Neural cell (in vitro differentiated cells): ENCODE data around the gene TMEM143. TPM values are rescaled to one million over a fixed set of nuclear protein-coding genes. Genes with fewer than 3 reads are reported as not detected.

Experiments
- H2AFZ ChIP-seq: fragments of 200-600, 300-800 bp; sonication (generic), shearing (Covaris generic); 2 replicates; pipeline ENCODE4 v1.6.0; 2014; ENCODE audit warnings: low read depth, mild to moderate bottlenecking, antibody characterized with exemption, low read length, moderate library complexity
- H3F3A ChIP-seq: fragments of 200-600 bp; shearing (Covaris generic); 2 replicates; pipeline ENCODE4 v1.6.1; 2016; ENCODE audit warnings: mild to moderate bottlenecking, moderate library complexity, mixed read lengths, antibody characterized with exemption, low read length; ENCODE audit not compliant: insufficient read depth, poor library complexity, severe bottlenecking
- H3K27ac ChIP-seq: fragments of 200-600, 300-800 bp; sonication (generic), shearing (Covaris generic); 2 replicates; pipeline ENCODE4 v1.5.1; 2014; ENCODE audit warnings: mild to moderate bottlenecking, low read length, moderate library complexity
- H3K27me3 ChIP-seq: fragments of 300-800, 200-600 bp; sonication (generic), shearing (Covaris generic); 2 replicates; pipeline ENCODE4 v1.6.0; 2014; ENCODE audit warnings: mild to moderate bottlenecking, low read depth, low read length, moderate library complexity; ENCODE audit not compliant: insufficient read depth
- H3K36me3 ChIP-seq: fragments of 300-800, 200-600 bp; sonication (generic), shearing (Covaris generic); 2 replicates; pipeline ENCODE4 v1.5.1; 2014; ENCODE audit warnings: mild to moderate bottlenecking, antibody characterized with exemption, low read length, moderate library complexity; ENCODE audit not compliant: insufficient read depth
- H3K4me2 ChIP-seq: fragments of 300-800, 200-600 bp; sonication (generic), shearing (Covaris generic); 2 replicates; pipeline ENCODE4 v1.6.0; 2014; ENCODE audit warnings: mild to moderate bottlenecking, low read length
- H3K4me3 ChIP-seq: fragments of 300-800, 200-600 bp; sonication (generic), shearing (Covaris generic); 2 replicates; pipeline ENCODE4 v1.5.1; 2014; ENCODE audit warnings: mild to moderate bottlenecking, low read length, moderate library complexity
- H3K79me2 ChIP-seq: fragments of 200-600 bp; shearing (Covaris generic); replicated peaks from 2 replicates; pipeline ENCODE4 v1.6.0; 2014; ENCODE audit warnings: mild to moderate bottlenecking, low read length, moderate library complexity; ENCODE audit not compliant: insufficient read depth
- H3K9ac ChIP-seq: fragments of 300-800, 200-600 bp; sonication (generic), shearing (Covaris generic); 2 replicates; pipeline ENCODE4 v1.6.1; 2016; ENCODE audit warnings: mild to moderate bottlenecking, low read length, mixed read lengths
- H3K9me2 ChIP-seq: fragments of 200-600 bp; shearing (Covaris generic); 2 replicates; pipeline ENCODE4 v1.6.1; 2016; ENCODE audit warnings: mild to moderate bottlenecking, low read length, mixed read lengths; ENCODE audit not compliant: insufficient read depth
- H3K9me3 ChIP-seq: fragments of 200-600, 300-800 bp; sonication (generic), shearing (Covaris generic); 2 replicates; pipeline ENCODE4 v1.6.1; 2016; ENCODE audit warnings: mild to moderate bottlenecking, mixed run types, low read length, moderate library complexity, mixed read lengths
- H4K20me1 ChIP-seq: fragments of 200-600 bp; shearing (Covaris generic); 2 replicates; pipeline ENCODE4 v1.6.1; 2016; ENCODE audit warnings: mild to moderate bottlenecking, mixed run types; ENCODE audit not compliant: insufficient read depth
- EP300 ChIP-seq: fragments of 450-650 bp; conservative IDR thresholded peaks from 2 replicates; pipeline ENCODE4 v1.6.1; 2014; ENCODE audit warnings: antibody characterized with exemption, mild to moderate bottlenecking, moderate library complexity; ENCODE audit not compliant: poor library complexity, severe bottlenecking
- EZH2 ChIP-seq: fragments of 200-600, 300-800 bp; shearing (Covaris generic), sonication (generic); IDR thresholded peaks from 2 replicates; pipeline ENCODE4 v1.6.1; 2014; ENCODE audit warnings: antibody characterized with exemption, low read length, borderline replicate concordance, mild to moderate bottlenecking; ENCODE audit not compliant: insufficient read depth, poor library complexity, severe bottlenecking
- MXI1 ChIP-seq: fragments of 450-650 bp; conservative IDR thresholded peaks from 2 replicates; pipeline ENCODE4 v1.6.1; 2014; ENCODE audit warnings: antibody characterized with exemption, mild to moderate bottlenecking; ENCODE audit not compliant: poor library complexity, severe bottlenecking
- POLR2AphosphoS5 ChIP-seq: IDR thresholded peaks from 2 replicates; pipeline ENCODE4 v1.6.1; 2012
- RAD21 ChIP-seq: fragments of 450-650 bp; conservative IDR thresholded peaks from 2 replicates; pipeline ENCODE4 v1.6.1; 2014; ENCODE audit warnings: antibody characterized with exemption, mild to moderate bottlenecking, moderate library complexity
- SMC3 ChIP-seq: fragments of 450-650 bp; conservative IDR thresholded peaks from 2 replicates; pipeline ENCODE4 v1.6.1; 2014; ENCODE audit warnings: antibody characterized with exemption, mild to moderate bottlenecking, moderate library complexity; ENCODE audit not compliant: poor library complexity
- TAF1 ChIP-seq: IDR thresholded peaks from 2 replicates; pipeline ENCODE4 v1.6.1; 2012; ENCODE audit warnings: low read depth
- polyA plus RNA-seq: library from polyadenylated mRNA; depleted of rRNA; stranded (reverse); fragments of >200 nt; gene quantifications from 2 replicates; pipeline ENCODE4 v1.2.3, GENCODE V29; 2014
- TF ChIP-seq, protein P1 (sequence below): fragments of 450-650 bp; IDR thresholded peaks from 2 replicates; pipeline ENCODE4 v1.5.1; 2014; ENCODE audit warnings: antibody characterized with exemption, mild to moderate bottlenecking, moderate library complexity; ENCODE audit not compliant: poor library complexity, severe bottlenecking
- TF ChIP-seq, protein P2 (sequence below): IDR thresholded peaks from 2 replicates; pipeline ENCODE4 v1.6.1; 2012; ENCODE audit warnings: borderline replicate concordance

The TMEM143 gene
- polyA plus RNA-seq, 1 donor from 2014 or later = 4.2 TPM

DNA sequence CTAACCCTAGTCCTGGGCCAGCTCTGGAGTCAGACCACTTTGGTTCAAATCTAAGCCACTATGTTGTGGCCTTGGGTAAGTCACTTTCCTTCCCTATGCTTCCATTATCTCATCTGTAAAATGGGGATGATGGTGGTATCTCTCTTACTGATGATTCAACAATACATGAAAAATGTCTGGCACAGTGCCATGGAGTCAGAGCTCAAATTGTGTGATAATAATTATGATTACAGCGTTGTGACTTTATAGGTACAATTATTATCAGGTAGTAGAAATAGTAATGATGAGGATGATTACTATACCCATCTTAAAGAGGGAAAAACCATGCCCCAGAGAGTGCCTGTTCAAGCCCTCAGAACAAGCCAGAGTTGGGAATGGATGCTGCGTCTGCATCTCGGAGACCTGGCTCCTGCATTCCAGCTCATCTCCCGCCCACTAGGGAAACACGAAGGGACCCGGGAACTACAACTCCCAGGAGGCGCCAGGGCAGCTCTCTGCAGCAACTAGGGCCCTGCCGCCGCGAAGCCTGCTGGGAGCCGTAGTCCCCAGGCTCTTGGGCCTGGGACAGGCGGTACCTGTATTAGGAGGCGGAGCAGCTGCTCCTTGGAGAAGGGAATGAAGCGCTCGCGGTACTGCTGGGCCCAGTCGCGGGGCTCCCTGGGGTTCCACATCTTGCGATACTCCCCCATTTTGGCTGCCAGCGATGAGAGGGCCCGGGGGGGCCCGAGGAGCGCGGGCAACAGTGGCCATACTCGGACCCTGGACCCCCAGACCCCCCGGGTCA, 832 bp downstream of the TMEM143 start:
- Histone ChIP-seq H3K27ac (peak overlapping the region; percentile 92), H3K9me2 (no peaks in the 10 kb centered on the region), H3F3A (no peaks in the 10 kb centered on the region), H3K9me3 (no peaks in the 10 kb centered on the region), H3K9ac (peak overlapping the region; percentile 87), H2AFZ (peak overlapping the region; percentile 85), H3K4me2 (peak overlapping the region; percentile 96), H3K27me3 (no peaks in the 10 kb centered on the region), H3K79me2 (no peaks in the 10 kb centered on the region), H3K36me3 (no peaks in the 10 kb centered on the region), H3K4me3 (peak overlapping the region; percentile 73), H4K20me1 (no peaks in the 10 kb centered on the region)
- TF ChIP-seq TAF1 (no peak), SMC3 (peak; percentile 8), MXI1 (peak; percentile 37), POLR2AphosphoS5 (peak; percentile 15)
- TF ChIP-seq, protein P1, sequence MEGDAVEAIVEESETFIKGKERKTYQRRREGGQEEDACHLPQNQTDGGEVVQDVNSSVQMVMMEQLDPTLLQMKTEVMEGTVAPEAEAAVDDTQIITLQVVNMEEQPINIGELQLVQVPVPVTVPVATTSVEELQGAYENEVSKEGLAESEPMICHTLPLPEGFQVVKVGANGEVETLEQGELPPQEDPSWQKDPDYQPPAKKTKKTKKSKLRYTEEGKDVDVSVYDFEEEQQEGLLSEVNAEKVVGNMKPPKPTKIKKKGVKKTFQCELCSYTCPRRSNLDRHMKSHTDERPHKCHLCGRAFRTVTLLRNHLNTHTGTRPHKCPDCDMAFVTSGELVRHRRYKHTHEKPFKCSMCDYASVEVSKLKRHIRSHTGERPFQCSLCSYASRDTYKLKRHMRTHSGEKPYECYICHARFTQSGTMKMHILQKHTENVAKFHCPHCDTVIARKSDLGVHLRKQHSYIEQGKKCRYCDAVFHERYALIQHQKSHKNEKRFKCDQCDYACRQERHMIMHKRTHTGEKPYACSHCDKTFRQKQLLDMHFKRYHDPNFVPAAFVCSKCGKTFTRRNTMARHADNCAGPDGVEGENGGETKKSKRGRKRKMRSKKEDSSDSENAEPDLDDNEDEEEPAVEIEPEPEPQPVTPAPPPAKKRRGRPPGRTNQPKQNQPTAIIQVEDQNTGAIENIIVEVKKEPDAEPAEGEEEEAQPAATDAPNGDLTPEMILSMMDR = peak; percentile 41

DNA sequence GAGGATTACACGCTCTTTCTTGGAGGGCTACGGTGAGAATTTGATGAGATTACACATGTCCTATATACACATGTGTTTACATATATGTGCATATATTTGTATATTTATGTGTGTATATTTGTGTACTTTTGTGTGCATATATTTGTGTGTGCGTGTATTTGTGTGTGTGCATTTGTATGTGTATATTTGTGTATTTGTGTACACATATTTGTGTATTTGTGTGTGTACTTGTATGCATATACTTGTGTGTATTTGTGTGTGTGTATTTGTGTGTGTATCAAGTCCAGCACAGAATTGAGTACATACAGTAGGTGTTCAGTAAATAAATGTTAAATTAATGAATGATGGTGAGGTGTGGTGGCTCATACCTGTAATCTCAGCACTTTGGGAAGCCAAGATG, 1.8 kb downstream of the TMEM143 start:
- Histone ChIP-seq H3F3A (no peaks in the 10 kb centered on the region), H3K27me3 (no peaks in the 10 kb centered on the region), H3K79me2 (no peaks in the 10 kb centered on the region), H3K9me2 (no peaks in the 10 kb centered on the region), H3K4me2 (no peak overlapping the region), H4K20me1 (no peaks in the 10 kb centered on the region), H3K4me3 (no peak overlapping the region), H3K9ac (no peak overlapping the region), H3K9me3 (no peaks in the 10 kb centered on the region), H3K27ac (no peak overlapping the region), H3K36me3 (no peaks in the 10 kb centered on the region), H2AFZ (no peak overlapping the region)
- TF ChIP-seq, protein P1 = no peak
- TF ChIP-seq RAD21 (no peak), EP300 (no peak), MXI1 (no peak), EZH2 (no peak), TAF1 (no peak), SMC3 (no peak), POLR2AphosphoS5 (no peak)
- TF ChIP-seq, protein P2, sequence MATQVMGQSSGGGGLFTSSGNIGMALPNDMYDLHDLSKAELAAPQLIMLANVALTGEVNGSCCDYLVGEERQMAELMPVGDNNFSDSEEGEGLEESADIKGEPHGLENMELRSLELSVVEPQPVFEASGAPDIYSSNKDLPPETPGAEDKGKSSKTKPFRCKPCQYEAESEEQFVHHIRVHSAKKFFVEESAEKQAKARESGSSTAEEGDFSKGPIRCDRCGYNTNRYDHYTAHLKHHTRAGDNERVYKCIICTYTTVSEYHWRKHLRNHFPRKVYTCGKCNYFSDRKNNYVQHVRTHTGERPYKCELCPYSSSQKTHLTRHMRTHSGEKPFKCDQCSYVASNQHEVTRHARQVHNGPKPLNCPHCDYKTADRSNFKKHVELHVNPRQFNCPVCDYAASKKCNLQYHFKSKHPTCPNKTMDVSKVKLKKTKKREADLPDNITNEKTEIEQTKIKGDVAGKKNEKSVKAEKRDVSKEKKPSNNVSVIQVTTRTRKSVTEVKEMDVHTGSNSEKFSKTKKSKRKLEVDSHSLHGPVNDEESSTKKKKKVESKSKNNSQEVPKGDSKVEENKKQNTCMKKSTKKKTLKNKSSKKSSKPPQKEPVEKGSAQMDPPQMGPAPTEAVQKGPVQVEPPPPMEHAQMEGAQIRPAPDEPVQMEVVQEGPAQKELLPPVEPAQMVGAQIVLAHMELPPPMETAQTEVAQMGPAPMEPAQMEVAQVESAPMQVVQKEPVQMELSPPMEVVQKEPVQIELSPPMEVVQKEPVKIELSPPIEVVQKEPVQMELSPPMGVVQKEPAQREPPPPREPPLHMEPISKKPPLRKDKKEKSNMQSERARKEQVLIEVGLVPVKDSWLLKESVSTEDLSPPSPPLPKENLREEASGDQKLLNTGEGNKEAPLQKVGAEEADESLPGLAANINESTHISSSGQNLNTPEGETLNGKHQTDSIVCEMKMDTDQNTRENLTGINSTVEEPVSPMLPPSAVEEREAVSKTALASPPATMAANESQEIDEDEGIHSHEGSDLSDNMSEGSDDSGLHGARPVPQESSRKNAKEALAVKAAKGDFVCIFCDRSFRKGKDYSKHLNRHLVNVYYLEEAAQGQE = no peak
